NB4 (cell line): ENCODE data around the gene CNR2.
A peak's percentile ranks its signal among the peaks of the same experiment; 100 is the strongest.
"Not testable (repeated sequence)": the region's sequence is repeated elsewhere in the genome, so short reads cannot be mapped to it uniquely, and the experiment has no call there.

Source experiments
- DNase-seq: peaks from one replicate; pipeline ENCODE4 v3.0.0; 2010; ENCODE audit warnings: low read depth
- H3K4me3 ChIP-seq: one replicate; pipeline ENCODE4 v1.5.1; 2011; ENCODE audit warnings: mild to moderate bottlenecking, low read depth, low read length, moderate library complexity
- MAX ChIP-seq: IDR thresholded peaks from 2 replicates; pipeline ENCODE4 v1.6.1; 2011; ENCODE audit warnings: low read depth, low read length
- MYC ChIP-seq: IDR thresholded peaks from 2 replicates; pipeline ENCODE4 v1.6.1; 2011; ENCODE audit warnings: low read depth, low read length
- POLR2A ChIP-seq: IDR thresholded peaks from 2 replicates; pipeline ENCODE4 v1.6.1; 2011; ENCODE audit warnings: mild to moderate bottlenecking; ENCODE audit not compliant: insufficient read length; ENCODE audit errors: extremely low read depth
- TF ChIP-seq, protein P1 (sequence below): IDR thresholded peaks from one replicate; pipeline ENCODE4 v1.5.1; 2012; ENCODE audit warnings: low read depth, low read length

Gene CNR2

DNA sequence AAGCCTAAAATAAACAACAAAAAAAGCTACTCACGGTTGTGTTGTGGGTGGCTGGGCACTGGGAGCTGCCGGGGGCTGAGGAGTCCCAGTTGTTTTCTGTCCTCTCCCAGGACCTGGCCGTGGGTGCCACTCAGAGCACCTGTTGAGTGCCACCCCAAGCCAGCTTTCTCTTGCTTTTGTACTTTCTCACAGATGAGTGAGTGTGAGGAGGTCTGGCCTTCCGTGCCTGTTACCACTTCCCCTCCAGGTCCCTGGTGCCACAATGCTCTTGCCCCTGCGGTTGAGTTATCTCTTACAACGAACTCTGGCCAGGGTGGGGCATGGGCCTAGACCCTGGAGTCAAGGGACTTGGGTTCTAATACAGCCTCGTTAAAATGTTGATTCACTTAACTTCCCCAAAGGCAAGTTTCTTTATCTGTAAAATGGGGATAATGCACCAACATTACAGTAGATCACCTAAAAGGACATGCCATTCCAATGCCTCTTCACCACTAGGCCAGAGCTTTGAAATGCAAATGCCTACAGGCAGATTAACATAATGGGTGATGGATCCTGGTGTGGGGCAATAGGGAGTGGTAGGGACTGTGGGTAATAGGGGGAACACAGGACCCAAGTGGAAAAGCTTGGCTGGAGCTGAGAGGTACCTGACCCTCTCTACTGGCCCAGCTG is at the start of gene CNR2:
Gene CNR2 (minus strand): TSS at position 151 of the 669 bp plus-strand sequence. CDS start 37,745 bp downstream, outside the sequence.
- TF ChIP-seq, protein P1, sequence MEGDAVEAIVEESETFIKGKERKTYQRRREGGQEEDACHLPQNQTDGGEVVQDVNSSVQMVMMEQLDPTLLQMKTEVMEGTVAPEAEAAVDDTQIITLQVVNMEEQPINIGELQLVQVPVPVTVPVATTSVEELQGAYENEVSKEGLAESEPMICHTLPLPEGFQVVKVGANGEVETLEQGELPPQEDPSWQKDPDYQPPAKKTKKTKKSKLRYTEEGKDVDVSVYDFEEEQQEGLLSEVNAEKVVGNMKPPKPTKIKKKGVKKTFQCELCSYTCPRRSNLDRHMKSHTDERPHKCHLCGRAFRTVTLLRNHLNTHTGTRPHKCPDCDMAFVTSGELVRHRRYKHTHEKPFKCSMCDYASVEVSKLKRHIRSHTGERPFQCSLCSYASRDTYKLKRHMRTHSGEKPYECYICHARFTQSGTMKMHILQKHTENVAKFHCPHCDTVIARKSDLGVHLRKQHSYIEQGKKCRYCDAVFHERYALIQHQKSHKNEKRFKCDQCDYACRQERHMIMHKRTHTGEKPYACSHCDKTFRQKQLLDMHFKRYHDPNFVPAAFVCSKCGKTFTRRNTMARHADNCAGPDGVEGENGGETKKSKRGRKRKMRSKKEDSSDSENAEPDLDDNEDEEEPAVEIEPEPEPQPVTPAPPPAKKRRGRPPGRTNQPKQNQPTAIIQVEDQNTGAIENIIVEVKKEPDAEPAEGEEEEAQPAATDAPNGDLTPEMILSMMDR, result no peak
- TF ChIP-seq MYC (peak; percentile 21; the same call in 1 of the 2 replicates), MAX (peak; percentile 50; the same call in 1 of the 2 replicates)
- H3K4me3 ChIP-seq, result peak within 1 kb of the TSS; percentile 34
- peak; percentile 88 for DNase-seq

DNA sequence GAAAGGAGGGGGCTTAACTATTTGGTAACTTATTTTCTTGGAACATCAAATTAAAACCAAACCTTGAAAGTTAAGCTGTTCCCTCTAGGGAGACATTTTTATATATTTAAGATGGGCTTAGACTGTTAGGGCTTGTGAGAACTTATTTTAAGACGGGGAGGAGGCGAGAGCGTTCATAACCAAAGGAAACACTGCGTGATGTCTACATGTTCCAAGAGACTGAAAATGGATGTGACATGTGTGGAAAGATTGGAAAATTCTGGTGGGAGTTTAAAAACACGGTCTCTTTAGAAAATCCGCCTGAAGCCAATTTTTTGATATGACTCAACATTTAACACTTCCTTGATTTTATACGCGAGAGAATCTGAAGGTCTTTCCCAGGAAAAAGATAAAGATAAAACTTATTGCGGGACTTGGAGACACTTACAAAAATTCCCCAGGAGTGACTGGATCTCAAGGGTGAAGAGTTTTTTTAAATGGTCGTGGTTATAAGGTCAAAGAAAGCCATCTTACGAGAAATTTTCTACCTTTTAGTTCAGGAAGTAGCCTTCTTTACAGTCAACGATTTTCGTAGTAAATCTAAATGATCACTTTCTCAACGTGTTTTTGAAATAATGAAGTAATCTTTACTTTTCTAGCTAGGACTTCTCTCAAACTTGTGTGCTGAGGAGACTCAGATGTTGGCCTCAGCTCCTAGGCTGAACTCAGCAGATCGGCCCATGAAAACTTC is 47.3 kb upstream of the CNR2 start:
- DNase-seq, result no peak
- peak overlapping the region; percentile 98 for H3K4me3 ChIP-seq
- TF ChIP-seq POLR2A (no peak), MAX (no peak), MYC (no peak)
- TF ChIP-seq, protein P1, result no peak

DNA sequence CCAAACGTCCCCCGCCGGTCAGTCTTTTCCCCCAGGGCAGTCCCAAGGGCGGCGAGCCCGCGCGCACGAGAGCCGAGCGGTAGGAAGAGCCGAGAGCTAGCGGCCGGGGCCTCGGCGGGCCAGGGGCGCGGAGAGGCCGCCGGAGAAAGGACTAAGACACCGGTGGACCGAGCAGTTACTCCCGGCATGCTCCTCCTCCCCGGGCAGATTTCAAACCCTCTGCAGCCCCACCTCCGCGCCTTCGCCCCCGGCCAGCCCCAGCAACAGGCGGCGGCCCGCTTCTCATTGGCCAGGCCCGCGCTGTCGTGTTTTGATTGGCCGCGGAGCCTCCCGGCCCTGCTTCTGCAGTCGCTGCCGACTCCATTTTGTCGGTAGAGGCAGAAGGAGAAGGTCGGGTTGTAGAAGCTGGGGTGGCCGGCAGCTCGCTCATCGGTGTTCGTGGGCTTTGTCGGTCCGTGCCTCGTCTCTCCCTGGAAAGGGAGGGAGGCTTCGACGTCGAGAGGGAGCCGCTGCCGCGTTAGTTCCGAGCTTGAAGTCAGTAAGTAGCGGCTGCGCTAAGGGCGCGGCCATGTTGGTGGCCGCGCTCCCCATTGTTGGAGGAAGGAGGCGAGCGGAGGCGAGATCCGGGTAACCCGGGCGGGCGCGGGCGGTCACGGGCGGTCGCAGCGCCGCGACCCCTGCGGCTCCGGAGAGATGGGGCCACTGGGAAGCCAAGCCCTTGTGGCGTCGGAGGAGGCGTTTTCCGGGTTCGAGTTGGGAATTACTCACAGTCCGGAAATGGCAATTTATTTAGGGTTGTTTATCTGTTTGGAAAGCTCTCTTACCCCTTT is 46.5 kb upstream of the CNR2 start, which contains the start of gene PNRC2:
Gene PNRC2 (plus strand): TSS at position 368 of the 830 bp plus-strand sequence. CDS start 1,630 bp downstream, outside the sequence.
- TF ChIP-seq POLR2A (peak; percentile 85), MYC (peak; percentile 50), MAX (peak; percentile 59; the same call in 1 of the 2 replicates)
- TF ChIP-seq, protein P1, result no peak
- DNase-seq, result peak; percentile 97
- H3K4me3 ChIP-seq, result peak within 1 kb of the TSS; percentile 98

GRCh38 chr1:23958810-23959460 is 45.8 kb upstream of the CNR2 start:
- peak; percentile 99 for DNase-seq
- TF ChIP-seq MAX (peak; percentile 76), MYC (peak; percentile 72), POLR2A (no peak)
- TF ChIP-seq, protein P1, result peak; percentile 47
- H3K4me3 ChIP-seq, result peak overlapping the region; percentile 68

GRCh38 chr1:23958040-23958809 is 45.1 kb upstream of the CNR2 start:
- not testable (repeated sequence) for DNase-seq
- H3K4me3 ChIP-seq, result peak overlapping the region; percentile 64
